H7 (cell line): ENCODE data around the gene AGXT2. TPM values are rescaled to one million over a fixed set of nuclear protein-coding genes. Genes with fewer than 3 reads are reported as not detected.
A peak's percentile ranks its signal among the peaks of the same experiment; 100 is the strongest.
"Not testable (repeated sequence)": the region's sequence is repeated elsewhere in the genome, so short reads cannot be mapped to it uniquely, and the experiment has no call there.

Experiments
- DNase-seq: peaks from one replicate; pipeline ENCODE4 v3.0.0; 2012
- H3K27me3 ChIP-seq: 2 replicates; pipeline ENCODE4 v1.6.0; 2011; ENCODE audit warnings: mild to moderate bottlenecking, low read length; ENCODE audit not compliant: control insufficient read depth, insufficient read depth
- H3K36me3 ChIP-seq: replicated peaks from 2 replicates; pipeline ENCODE4 v1.5.1; 2011; ENCODE audit warnings: low read length; ENCODE audit not compliant: control insufficient read depth, insufficient read depth
- H3K4me3 ChIP-seq: 2 replicates; pipeline ENCODE4 v1.5.1; 2011; ENCODE audit warnings: low read depth, mild to moderate bottlenecking, control low read depth, low read length, moderate library complexity; ENCODE audit not compliant: insufficient read depth
- total RNA-seq: library from RNA; depleted of rRNA; stranded (reverse); fragments of >200 nt; shearing (Covaris generic); gene quantifications from 2 replicates; pipeline ENCODE4 v1.2.3, GENCODE V29; 2014; rRNA removed

The AGXT2 gene
- total RNA-seq, 1 experiment from 2014 or later, result not detected

- no peaks in the 10 kb centered on the region for H3K36me3 ChIP-seq
- no peaks in the 10 kb centered on the region for H3K27me3 ChIP-seq
- DNase-seq, result no peak
- H3K4me3 ChIP-seq, result no peak overlapping the region
Measured at GRCh38 chr5:34982823-34983222, 64.9 kb downstream of the AGXT2 start.

GRCh38 chr5:34978681-34979080 lies 69.1 kb downstream of the AGXT2 start:
- H3K27me3 ChIP-seq, result no peaks in the 10 kb centered on the region
- DNase-seq, result no peak
- no peaks in the 10 kb centered on the region for H3K36me3 ChIP-seq
- H3K4me3 ChIP-seq, result no peak overlapping the region

GRCh38 chr5:34977934-34978613 lies 69.7 kb downstream of the AGXT2 start:
- H3K36me3 ChIP-seq, result no peaks in the 10 kb centered on the region
- no peaks in the 10 kb centered on the region for H3K27me3 ChIP-seq
- no peak overlapping the region for H3K4me3 ChIP-seq
- DNase-seq, result no peak

GRCh38 chr5:34976347-34976746 lies 71.4 kb downstream of the AGXT2 start:
- H3K27me3 ChIP-seq, result no peaks in the 10 kb centered on the region
- H3K4me3 ChIP-seq, result no peak overlapping the region
- H3K36me3 ChIP-seq, result no peaks in the 10 kb centered on the region
- no peak for DNase-seq

GRCh38 chr5:34971655-34972054 lies 76.1 kb downstream of the AGXT2 start:
- not testable (repeated sequence) for H3K36me3 ChIP-seq, DNase-seq, H3K4me3 ChIP-seq, H3K27me3 ChIP-seq

GRCh38 chr5:34970552-34970951 lies 77.2 kb downstream of the AGXT2 start:
- Histone ChIP-seq H3K4me3 (no peak overlapping the region), H3K27me3 (no peaks in the 10 kb centered on the region), H3K36me3 (no peaks in the 10 kb centered on the region)
- no peak for DNase-seq

GRCh38 chr5:34968258-34968657 lies 79.5 kb downstream of the AGXT2 start:
- no peak overlapping the region for H3K4me3 ChIP-seq
- H3K36me3 ChIP-seq, result no peaks in the 10 kb centered on the region
- no peaks in the 10 kb centered on the region for H3K27me3 ChIP-seq
- DNase-seq, result no peak

- H3K27me3 ChIP-seq, result no peaks in the 10 kb centered on the region
- H3K4me3 ChIP-seq, result no peak overlapping the region
- H3K36me3 ChIP-seq, result no peaks in the 10 kb centered on the region
- no peak for DNase-seq
Measured at GRCh38 chr5:34967540-34967939, 80.2 kb downstream of the AGXT2 start.

GRCh38 chr5:34959323-34959722 lies 88.4 kb downstream of the AGXT2 start:
- no peak overlapping the region for H3K4me3 ChIP-seq
- peaks cover under 1% of the 10 kb centered on the region for H3K36me3 ChIP-seq
- no peaks in the 10 kb centered on the region for H3K27me3 ChIP-seq
- no peak for DNase-seq

- Histone ChIP-seq H3K27me3 (no peaks in the 10 kb centered on the region), H3K36me3 (peaks cover 2% of the 10 kb centered on the region), H3K4me3 (no peak overlapping the region)
- peak; percentile 72 for DNase-seq
Measured at GRCh38 chr5:34957857-34958690, 89.7 kb downstream of the AGXT2 start.

GRCh38 chr5:34957321-34957720 lies 90.4 kb downstream of the AGXT2 start:
- Histone ChIP-seq H3K4me3 (no peak overlapping the region), H3K27me3 (no peaks in the 10 kb centered on the region), H3K36me3 (peaks cover 2% of the 10 kb centered on the region)
- peak; percentile 12 for DNase-seq

Other genes starting within 250 kb of the AGXT2 start
- 0.55 and 1.4 TPM in 2 replicates for gene TTC23L, start 208.8 kb downstream of the AGXT2 start, total RNA-seq
- 47.8 and 54.2 TPM in 2 replicates for gene RAD1, start 132.4 kb downstream of the AGXT2 start, total RNA-seq
- gene BRIX1, start 132.2 kb downstream of the AGXT2 start, total RNA-seq, result 73.4 and 73.9 TPM in 2 replicates
- gene DNAJC21, start 118.4 kb downstream of the AGXT2 start, total RNA-seq, result 15.9 and 33.8 TPM in 2 replicates
- 1.5 and 2.0 TPM in 2 replicates for gene PRLR, start 182.5 kb upstream of the AGXT2 start, total RNA-seq